ENCODE measurements around the gene PARVB.

- no peak for TF ChIP-seq POLR2A (IDR thresholded peaks at IDR 0.05; ENCODE audit: extremely low read depth, insufficient read length)
- TF ChIP-seq CTCF (IDR thresholded peaks at IDR 0.05; ENCODE audit: low read depth, low read length), result no peak
- TF ChIP-seq MYC (IDR thresholded peaks at IDR 0.05; ENCODE audit: low read depth, low read length), result no peak
- TF ChIP-seq, protein P1, sequence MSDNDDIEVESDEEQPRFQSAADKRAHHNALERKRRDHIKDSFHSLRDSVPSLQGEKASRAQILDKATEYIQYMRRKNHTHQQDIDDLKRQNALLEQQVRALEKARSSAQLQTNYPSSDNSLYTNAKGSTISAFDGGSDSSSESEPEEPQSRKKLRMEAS (IDR thresholded peaks at IDR 0.05; ENCODE audit: low read depth, low read length), result no peak
Measured at GRCh38 chr22:43983808-43984207, 40.3 kb upstream of the PARVB start.
